Activated B cell treated with CpG ODN at 0.5 μM for 24 hours (primary cell): ENCODE results near the gene SUOX. TPM values are rescaled to one million over a fixed set of nuclear protein-coding genes. Genes with fewer than 3 reads are reported as not detected.

Experiments
- ATAC-seq: fragments of 200-7000 bp; cut with Tn5 transposase; one replicate; pipeline ENCODE4 v1.10.0; 2021; ENCODE audit warnings: low read depth, mild to moderate bottlenecking, moderate library complexity
- CTCF ChIA-PET: fragments of 350-600 bp; sonication (Branson Sonifier 250); formaldehyde crosslinking; loops from one replicate; lab custom pipeline; 2021; ENCODE audit warnings: antibody characterized with exemption; lab: Charles Lee
- POLR2A ChIA-PET: fragments of 350-600 bp; sonication (Branson Sonifier 250); formaldehyde crosslinking; loops from one replicate; lab custom pipeline; 2021; ENCODE audit warnings: antibody characterized with exemption; lab: Charles Lee
- DNase-seq: peaks from one replicate; pipeline ENCODE4 v3.0.0; 2022
- H3K27ac Mint-ChIP-seq: one replicate; pipeline ENCODE4 v1.8.0; 2020; ENCODE audit warnings: mixed read lengths
- H3K27me3 Mint-ChIP-seq: one replicate; pipeline ENCODE4 v1.8.0; 2021; ENCODE audit warnings: mixed read lengths
- H3K36me3 Mint-ChIP-seq: one replicate; pipeline ENCODE4 v1.8.0; 2021; ENCODE audit warnings: low read depth, mixed read lengths
- H3K4me1 Mint-ChIP-seq: one replicate; pipeline ENCODE4 v1.8.0; 2021; ENCODE audit warnings: mixed read lengths
- H3K4me3 Mint-ChIP-seq: one replicate; pipeline ENCODE4 v1.8.0; 2020; ENCODE audit warnings: mild to moderate bottlenecking, mixed read lengths
- H3K9me3 Mint-ChIP-seq: one replicate; pipeline ENCODE4 v1.8.0; 2020; ENCODE audit warnings: mixed read lengths
- intact Hi-C: fragments of 100-400 bp; cut with micrococcal nuclease; formaldehyde crosslinking; loops from one replicate; pipeline ENCODE4 v1.15.1; 2024
- total RNA-seq: library from RNA; stranded (reverse); gene quantifications from 2 replicates; pipeline ENCODE4 v1.2.3, GENCODE V29; 2022
- TF ChIP-seq, protein P1 (sequence below): fragments of 200-600 bp; IDR thresholded peaks from one replicate; pipeline ENCODE4 v1.8.0; 2022; ENCODE audit warnings: antibody characterized with exemption, mild to moderate bottlenecking

SUOX gene
- total RNA-seq, 1 donor from 2014 or later = 5.6 TPM

DNA sequence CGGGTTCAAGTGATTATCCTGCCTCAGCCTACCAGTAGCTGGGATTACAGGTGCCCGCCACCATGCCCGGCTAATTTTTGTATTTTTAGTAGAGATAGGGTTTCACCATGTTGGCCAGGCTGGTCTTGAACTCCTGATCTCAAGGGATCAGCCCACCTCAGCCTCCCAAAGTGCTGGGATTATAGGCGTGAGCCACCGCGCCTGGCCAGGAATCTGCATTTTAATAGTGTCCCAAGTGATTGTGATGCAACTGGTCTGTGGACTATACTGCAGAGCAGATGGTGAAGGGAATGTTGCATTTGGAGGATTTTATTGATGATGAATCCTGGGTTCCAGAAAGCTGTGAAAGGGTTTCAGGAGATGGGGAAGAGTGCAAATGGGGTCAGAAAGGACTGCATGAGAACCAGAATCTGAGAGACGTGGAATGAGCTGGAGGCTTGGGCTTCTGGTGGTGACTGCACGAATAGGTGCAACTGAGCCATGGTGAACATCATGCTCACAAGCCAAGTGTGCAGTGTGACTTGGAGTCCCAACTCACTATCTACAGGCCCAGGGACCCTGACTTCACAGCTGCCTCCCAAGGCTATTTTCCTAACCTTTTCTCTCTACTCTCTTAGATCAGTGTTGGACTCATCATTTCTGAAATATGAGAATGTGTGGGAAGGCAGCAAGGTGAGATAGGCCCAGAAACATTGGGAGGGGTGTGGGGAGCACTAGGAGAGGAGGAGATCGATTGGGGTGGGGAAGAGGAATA lies 49.1 kb downstream of the SUOX start:
- TF ChIP-seq, protein P1, sequence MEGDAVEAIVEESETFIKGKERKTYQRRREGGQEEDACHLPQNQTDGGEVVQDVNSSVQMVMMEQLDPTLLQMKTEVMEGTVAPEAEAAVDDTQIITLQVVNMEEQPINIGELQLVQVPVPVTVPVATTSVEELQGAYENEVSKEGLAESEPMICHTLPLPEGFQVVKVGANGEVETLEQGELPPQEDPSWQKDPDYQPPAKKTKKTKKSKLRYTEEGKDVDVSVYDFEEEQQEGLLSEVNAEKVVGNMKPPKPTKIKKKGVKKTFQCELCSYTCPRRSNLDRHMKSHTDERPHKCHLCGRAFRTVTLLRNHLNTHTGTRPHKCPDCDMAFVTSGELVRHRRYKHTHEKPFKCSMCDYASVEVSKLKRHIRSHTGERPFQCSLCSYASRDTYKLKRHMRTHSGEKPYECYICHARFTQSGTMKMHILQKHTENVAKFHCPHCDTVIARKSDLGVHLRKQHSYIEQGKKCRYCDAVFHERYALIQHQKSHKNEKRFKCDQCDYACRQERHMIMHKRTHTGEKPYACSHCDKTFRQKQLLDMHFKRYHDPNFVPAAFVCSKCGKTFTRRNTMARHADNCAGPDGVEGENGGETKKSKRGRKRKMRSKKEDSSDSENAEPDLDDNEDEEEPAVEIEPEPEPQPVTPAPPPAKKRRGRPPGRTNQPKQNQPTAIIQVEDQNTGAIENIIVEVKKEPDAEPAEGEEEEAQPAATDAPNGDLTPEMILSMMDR = no peak
- H3K4me1 Mint-ChIP-seq = peaks cover 33% of the 10 kb centered on the region

DNA sequence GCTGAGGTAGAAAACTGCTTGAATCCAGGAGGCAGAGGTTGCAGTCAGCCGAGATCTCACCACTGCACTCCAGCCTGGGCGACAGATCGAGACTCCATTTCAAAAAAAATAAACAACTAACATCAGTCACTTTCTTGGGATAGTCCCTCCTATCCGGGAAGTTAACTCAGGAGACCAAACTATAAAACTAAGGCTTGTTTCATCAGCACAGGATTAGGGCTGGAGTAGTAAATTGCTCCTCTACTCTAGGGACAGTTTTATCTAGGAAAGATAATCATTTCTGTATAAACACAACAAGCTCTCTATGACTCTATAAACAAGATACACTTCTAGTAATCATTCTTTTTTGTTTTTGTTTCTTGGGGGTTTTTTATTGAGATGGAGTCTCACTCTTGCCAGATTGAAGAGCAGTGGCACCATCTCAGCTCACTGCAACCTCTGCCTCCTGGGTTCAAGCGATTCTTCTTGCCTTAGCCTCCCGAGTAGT lies 56.4 kb downstream of the SUOX start:
- intact Hi-C loops = no loop called here
- Mint-ChIP-seq H3K27ac (no peak overlapping the region), H3K4me1 (no peaks in the 10 kb centered on the region), H3K9me3 (no peaks in the 10 kb centered on the region), H3K27me3 (no peaks in the 10 kb centered on the region), H3K4me3 (no peak overlapping the region), H3K36me3 (no peaks in the 10 kb centered on the region)
- no peak for DNase-seq
- ChIA-PET CTCF (interaction anchor here (0.7 kb wide), 1 partner anchor 699 kb away, joined by 5 read pairs; no protein-coding TSS in a partner anchor), POLR2A (interaction anchor here (0.6 kb wide), 1 partner anchor 123 kb away, joined by 3 read pairs; no protein-coding TSS in a partner anchor)
- TF ChIP-seq, protein P1 = no peak
- no peak for ATAC-seq

More for the DNA sequence above, 49.1 kb downstream of the SUOX start:
- Mint-ChIP-seq H3K4me3 (no peak overlapping the region), H3K27ac (peak overlapping the region; percentile 59), H3K9me3 (no peaks in the 10 kb centered on the region), H3K36me3 (peaks cover 44% of the 10 kb centered on the region), H3K27me3 (no peaks in the 10 kb centered on the region)
- DNase-seq (no peak), ATAC-seq (no peak)
- intact Hi-C loops = loop anchor here (2.0 kb wide), 2 partner anchors 33 to 213 kb away; partner anchors contain the start of gene ANKRD52
- ChIA-PET POLR2A (interaction anchor here (0.7 to 3.1 kb wide), 5 partner anchors 39 to 300 kb away, joined by 3 to 8 read pairs (median 5); partner anchors contain the start of genes ORMDL2, RAB5B, SARNP and SMARCC2), CTCF (interaction anchor here (0.8 to 2.0 kb wide), 8 partner anchors 50 to 417 kb away, joined by 3 to 5 read pairs (median 4); partner anchors contain the start of genes ANKRD52 and ESYT1)

Other genes starting within 250 kb of the SUOX start
- 53.6 and 58.7 TPM in 2 replicates for gene SARNP, start 179.6 kb upstream of the SUOX start, total RNA-seq
- 68.0 and 70.9 TPM in 2 replicates for gene ORMDL2, start 179.2 kb upstream of the SUOX start, total RNA-seq
- 34.2 and 37.4 TPM in 2 replicates for gene DNAJC14, start 167.7 kb upstream of the SUOX start, total RNA-seq
- gene MMP19, start 154.3 kb upstream of the SUOX start, total RNA-seq = 0.31 TPM in 1 of 2 replicates, not detected in the other
- 39.6 and 41.7 TPM in 2 replicates for gene PYM1, start 69.4 kb upstream of the SUOX start, total RNA-seq
- gene DGKA, start 66.1 kb upstream of the SUOX start, total RNA-seq = 86.8 and 95.9 TPM in 2 replicates
- 0.27 TPM in 1 of 2 replicates, not detected in the other for gene PMEL, start 31.2 kb upstream of the SUOX start, total RNA-seq
- gene CDK2, start 30.4 kb upstream of the SUOX start, total RNA-seq = 25.7 and 29.0 TPM in 2 replicates
- gene RAB5B, start 23.2 kb upstream of the SUOX start, total RNA-seq = 82.1 and 83.8 TPM in 2 replicates
- 4.1 and 6.4 TPM in 2 replicates for gene IKZF4, start 23.8 kb downstream of the SUOX start, total RNA-seq
- 23.9 and 28.1 TPM in 2 replicates for gene RPS26, start 44.6 kb downstream of the SUOX start, total RNA-seq
- not detected in 2 replicates for gene ERBB3, start 82.9 kb downstream of the SUOX start, total RNA-seq
- gene PA2G4, start 107.3 kb downstream of the SUOX start, total RNA-seq = 137 and 155 TPM in 2 replicates
- gene RPL41, start 119.4 kb downstream of the SUOX start, total RNA-seq = 5,829 and 6,631 TPM in 2 replicates
- 15.4 and 17.1 TPM in 2 replicates for gene ZC3H10, start 121.0 kb downstream of the SUOX start, total RNA-seq
- gene ESYT1, start 131.0 kb downstream of the SUOX start, total RNA-seq = 120 and 137 TPM in 2 replicates
- 25.2 and 36.2 TPM in 2 replicates for gene MYL6B, start 155.3 kb downstream of the SUOX start, total RNA-seq
- gene MYL6, start 161.1 kb downstream of the SUOX start, total RNA-seq = 921 and 1,059 TPM in 2 replicates
- gene SMARCC2, start 192.2 kb downstream of the SUOX start, total RNA-seq = 109 and 136 TPM in 2 replicates
- gene RNF41, start 224.6 kb downstream of the SUOX start, total RNA-seq = 75.8 and 86.0 TPM in 2 replicates
- gene NABP2, start 227.1 kb downstream of the SUOX start, total RNA-seq = 27.7 and 31.4 TPM in 2 replicates
- gene SLC39A5, start 232.8 kb downstream of the SUOX start, total RNA-seq = 0.37 and 1.00 TPM in 2 replicates